NB4 (cell line): ENCODE results near the gene RAB27B.

ENCODE experiments used
- DNase-seq: peaks from one replicate; pipeline ENCODE4 v3.0.0; 2010; ENCODE audit warnings: low read depth
- H3K4me3 ChIP-seq: one replicate; pipeline ENCODE4 v1.5.1; 2011; ENCODE audit warnings: mild to moderate bottlenecking, low read depth, low read length, moderate library complexity
- MYC ChIP-seq: IDR thresholded peaks from 2 replicates; pipeline ENCODE4 v1.6.1; 2011; ENCODE audit warnings: low read depth, low read length
- POLR2A ChIP-seq: IDR thresholded peaks from 2 replicates; pipeline ENCODE4 v1.6.1; 2011; ENCODE audit warnings: mild to moderate bottlenecking; ENCODE audit not compliant: insufficient read length; ENCODE audit errors: extremely low read depth
- TF ChIP-seq, protein P1 (sequence below): IDR thresholded peaks from 2 replicates; pipeline ENCODE4 v1.6.1; 2011; ENCODE audit warnings: low read depth, low read length
- TF ChIP-seq, protein P2 (sequence below): IDR thresholded peaks from one replicate; pipeline ENCODE4 v1.5.1; 2012; ENCODE audit warnings: low read depth, low read length

The RAB27B gene

DNA sequence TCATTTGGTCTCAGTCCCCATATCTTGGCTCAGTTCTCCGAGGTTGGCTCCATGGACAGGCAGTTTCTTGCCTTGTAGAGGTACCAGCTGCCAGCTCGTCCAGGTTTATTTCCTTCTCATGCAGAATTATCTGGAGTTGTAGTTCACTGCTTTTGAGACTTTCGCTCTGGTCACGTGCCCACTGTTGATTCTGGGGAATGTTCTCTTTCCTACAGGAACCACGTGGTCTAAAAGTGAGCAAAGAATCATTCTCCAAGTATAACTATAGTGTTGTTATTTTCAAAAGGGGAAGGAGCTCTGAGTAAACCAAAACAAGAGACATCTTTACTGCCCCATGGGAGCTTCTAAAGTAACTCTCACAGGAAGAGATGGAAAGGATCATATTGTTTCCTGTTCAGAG is 41.2 kb upstream of the RAB27B start:
- peak; percentile 60 for DNase-seq
- TF ChIP-seq, protein P1, sequence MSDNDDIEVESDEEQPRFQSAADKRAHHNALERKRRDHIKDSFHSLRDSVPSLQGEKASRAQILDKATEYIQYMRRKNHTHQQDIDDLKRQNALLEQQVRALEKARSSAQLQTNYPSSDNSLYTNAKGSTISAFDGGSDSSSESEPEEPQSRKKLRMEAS, result peak; percentile 40; the same call in 1 of the 2 replicates
- TF ChIP-seq MYC, result no peak
- no peak overlapping the region for H3K4me3 ChIP-seq

DNA sequence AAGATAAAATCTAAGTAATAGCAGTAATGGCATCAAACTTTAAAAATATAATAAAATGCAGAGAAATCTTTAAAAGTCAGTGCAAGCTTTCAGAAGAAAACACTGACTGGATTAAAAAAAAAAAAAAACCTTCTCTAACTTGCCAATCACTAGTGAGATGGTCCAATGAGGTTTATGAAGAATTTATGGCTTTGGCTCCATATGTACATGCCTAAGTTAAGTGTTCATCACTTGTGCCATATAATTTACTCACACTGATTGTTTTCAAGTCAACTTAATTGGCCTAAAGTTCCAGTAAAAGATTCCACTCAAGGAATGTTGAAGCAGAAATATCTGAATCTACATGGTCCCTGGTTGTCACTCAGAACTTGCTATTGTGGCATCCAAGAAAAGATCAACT is 40.7 kb upstream of the RAB27B start:
- TF ChIP-seq, protein P1, result no peak
- TF ChIP-seq POLR2A (no peak), MYC (no peak)
- TF ChIP-seq, protein P2, sequence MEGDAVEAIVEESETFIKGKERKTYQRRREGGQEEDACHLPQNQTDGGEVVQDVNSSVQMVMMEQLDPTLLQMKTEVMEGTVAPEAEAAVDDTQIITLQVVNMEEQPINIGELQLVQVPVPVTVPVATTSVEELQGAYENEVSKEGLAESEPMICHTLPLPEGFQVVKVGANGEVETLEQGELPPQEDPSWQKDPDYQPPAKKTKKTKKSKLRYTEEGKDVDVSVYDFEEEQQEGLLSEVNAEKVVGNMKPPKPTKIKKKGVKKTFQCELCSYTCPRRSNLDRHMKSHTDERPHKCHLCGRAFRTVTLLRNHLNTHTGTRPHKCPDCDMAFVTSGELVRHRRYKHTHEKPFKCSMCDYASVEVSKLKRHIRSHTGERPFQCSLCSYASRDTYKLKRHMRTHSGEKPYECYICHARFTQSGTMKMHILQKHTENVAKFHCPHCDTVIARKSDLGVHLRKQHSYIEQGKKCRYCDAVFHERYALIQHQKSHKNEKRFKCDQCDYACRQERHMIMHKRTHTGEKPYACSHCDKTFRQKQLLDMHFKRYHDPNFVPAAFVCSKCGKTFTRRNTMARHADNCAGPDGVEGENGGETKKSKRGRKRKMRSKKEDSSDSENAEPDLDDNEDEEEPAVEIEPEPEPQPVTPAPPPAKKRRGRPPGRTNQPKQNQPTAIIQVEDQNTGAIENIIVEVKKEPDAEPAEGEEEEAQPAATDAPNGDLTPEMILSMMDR, result no peak
- H3K4me3 ChIP-seq, result no peak overlapping the region
- DNase-seq, result no peak

DNA sequence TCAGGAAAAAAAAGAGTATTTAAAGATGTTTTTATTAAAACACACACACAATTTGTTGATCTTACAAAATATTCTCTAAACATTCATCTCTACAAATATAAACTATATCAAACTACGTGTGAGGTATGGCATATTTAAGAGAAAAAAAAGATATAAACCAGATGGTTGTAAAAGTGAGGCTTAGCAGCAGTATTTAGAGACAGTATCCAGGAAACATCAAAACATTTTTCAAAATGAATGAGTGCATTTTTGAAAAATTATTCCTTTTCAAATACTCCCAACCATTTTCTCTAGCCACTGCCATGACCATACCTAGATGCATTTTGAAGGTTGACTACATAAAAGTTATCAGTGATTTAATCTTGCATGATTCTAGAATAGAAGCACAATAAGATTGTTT is 38.2 kb upstream of the RAB27B start:
- no peak overlapping the region for H3K4me3 ChIP-seq
- DNase-seq, result no peak
- TF ChIP-seq POLR2A (no peak), MYC (no peak)
- TF ChIP-seq, protein P1, result no peak
- TF ChIP-seq, protein P2, result no peak

DNA sequence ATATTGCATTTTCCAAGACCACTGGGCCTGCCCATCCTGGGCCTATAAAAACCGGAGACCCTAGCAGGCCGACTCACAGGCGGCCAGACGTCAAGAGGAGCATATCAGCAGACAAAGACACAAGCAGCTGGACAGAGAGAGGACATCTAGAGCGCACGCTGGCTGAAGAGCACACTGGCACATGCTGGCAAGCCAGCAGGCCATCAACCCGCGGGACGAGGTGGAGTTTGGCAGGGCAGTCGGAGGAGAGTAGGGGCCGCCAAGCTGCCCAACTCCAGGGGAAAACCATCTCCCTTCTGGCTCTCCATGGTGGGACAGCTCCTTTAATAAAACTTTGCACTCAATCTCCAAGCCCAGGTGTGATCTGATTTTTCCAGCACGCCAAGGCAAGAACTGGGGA is 36.6 kb upstream of the RAB27B start:
- DNase-seq, result no peak
- H3K4me3 ChIP-seq, result no peak overlapping the region
- TF ChIP-seq, protein P1, result no peak
- TF ChIP-seq, protein P2, result no peak

DNA sequence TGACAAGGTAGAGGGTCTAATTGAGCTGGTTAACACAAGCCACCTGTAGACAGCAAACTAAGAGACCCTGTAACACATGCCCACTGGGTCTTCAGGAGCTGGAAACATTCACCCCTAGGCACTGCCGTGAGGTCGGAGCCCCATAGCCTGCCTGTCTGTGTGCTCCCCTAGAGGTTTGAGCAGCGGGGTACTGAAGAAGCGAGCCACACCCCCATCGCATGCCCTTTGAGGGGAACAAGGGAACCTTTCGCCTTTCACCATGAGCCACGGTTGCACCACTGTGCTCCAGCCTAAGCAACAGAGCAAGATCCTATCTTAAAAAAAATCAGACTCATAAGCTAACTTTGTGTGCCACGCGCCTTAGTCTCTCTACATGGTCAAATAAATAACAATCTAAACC is 36.2 kb upstream of the RAB27B start:
- no peak for DNase-seq
- no peak overlapping the region for H3K4me3 ChIP-seq
- no peak for TF ChIP-seq MYC
- TF ChIP-seq, protein P2, result no peak
- TF ChIP-seq, protein P1, result no peak
- no peak for TF ChIP-seq POLR2A

DNA sequence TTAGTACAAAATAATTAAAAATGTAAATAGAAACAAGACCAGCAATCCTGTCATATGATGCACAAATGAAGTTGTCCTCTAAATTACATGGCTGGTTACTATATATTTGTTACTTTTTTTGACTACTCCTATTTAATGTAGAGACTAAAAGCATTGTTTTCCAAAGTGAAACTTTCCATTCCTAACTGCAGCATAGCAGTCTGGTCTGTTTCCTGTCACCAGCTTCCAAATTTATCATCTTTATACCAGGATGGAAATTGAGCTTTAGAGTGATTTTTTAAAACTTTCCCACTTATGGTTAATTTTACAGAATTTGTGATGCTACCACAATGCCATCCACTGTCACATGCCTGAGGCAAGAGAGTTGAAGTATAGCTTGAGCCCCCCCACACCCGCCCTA is 33.5 kb upstream of the RAB27B start:
- no peak overlapping the region for H3K4me3 ChIP-seq
- TF ChIP-seq, protein P2, result no peak
- TF ChIP-seq POLR2A (no peak), MYC (no peak)
- TF ChIP-seq, protein P1, result no peak
- no peak for DNase-seq
